ENCODE data around the gene RASAL2.

- no peak for TF ChIP-seq CTCF (IDR thresholded peaks at IDR 0.05)
- no peak for TF ChIP-seq EZH2 (IDR thresholded peaks at IDR 0.05)
Observed at GRCh38 chr1:178354816-178355215, 260.9 kb downstream of the RASAL2 start.

Measured in neural progenitor cell (in vitro differentiated cells).